Neural cell (in vitro differentiated cells): ENCODE data around the gene MME.

ENCODE experiments used
- EP300 ChIP-seq: fragments of 450-650 bp; conservative IDR thresholded peaks from 2 replicates; pipeline ENCODE4 v1.6.1; 2014; ENCODE audit warnings: antibody characterized with exemption, mild to moderate bottlenecking, moderate library complexity; ENCODE audit not compliant: poor library complexity, severe bottlenecking
- TAF1 ChIP-seq: IDR thresholded peaks from 2 replicates; pipeline ENCODE4 v1.6.1; 2012; ENCODE audit warnings: low read depth
- TF ChIP-seq, protein P1 (sequence below): IDR thresholded peaks from 2 replicates; pipeline ENCODE4 v1.6.1; 2012; ENCODE audit warnings: borderline replicate concordance
- TF ChIP-seq, protein P2 (sequence below): fragments of 450-650 bp; IDR thresholded peaks from 2 replicates; pipeline ENCODE4 v1.5.1; 2014; ENCODE audit warnings: antibody characterized with exemption, mild to moderate bottlenecking, moderate library complexity; ENCODE audit not compliant: poor library complexity, severe bottlenecking

DNA sequence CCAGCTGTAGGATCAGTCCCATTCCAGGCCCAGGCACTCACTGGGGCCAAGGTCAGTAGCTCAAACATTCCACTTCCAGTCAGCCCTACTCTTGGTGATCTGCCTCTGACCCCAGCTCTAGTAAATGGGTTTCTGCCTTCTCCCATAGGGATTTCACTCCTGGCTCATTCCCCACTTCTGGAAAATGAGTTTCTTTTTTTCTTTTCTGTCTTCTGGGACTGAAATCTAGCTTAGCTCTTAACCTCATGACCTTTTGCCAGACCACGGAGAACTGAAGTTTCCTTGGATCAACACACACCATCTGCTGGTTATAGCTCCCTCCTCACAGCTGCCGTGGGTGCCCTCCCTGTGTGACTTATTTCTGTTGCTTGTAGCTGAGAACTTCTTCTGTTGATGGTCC is 21.3 kb downstream of the MME start:
- TF ChIP-seq, protein P1, sequence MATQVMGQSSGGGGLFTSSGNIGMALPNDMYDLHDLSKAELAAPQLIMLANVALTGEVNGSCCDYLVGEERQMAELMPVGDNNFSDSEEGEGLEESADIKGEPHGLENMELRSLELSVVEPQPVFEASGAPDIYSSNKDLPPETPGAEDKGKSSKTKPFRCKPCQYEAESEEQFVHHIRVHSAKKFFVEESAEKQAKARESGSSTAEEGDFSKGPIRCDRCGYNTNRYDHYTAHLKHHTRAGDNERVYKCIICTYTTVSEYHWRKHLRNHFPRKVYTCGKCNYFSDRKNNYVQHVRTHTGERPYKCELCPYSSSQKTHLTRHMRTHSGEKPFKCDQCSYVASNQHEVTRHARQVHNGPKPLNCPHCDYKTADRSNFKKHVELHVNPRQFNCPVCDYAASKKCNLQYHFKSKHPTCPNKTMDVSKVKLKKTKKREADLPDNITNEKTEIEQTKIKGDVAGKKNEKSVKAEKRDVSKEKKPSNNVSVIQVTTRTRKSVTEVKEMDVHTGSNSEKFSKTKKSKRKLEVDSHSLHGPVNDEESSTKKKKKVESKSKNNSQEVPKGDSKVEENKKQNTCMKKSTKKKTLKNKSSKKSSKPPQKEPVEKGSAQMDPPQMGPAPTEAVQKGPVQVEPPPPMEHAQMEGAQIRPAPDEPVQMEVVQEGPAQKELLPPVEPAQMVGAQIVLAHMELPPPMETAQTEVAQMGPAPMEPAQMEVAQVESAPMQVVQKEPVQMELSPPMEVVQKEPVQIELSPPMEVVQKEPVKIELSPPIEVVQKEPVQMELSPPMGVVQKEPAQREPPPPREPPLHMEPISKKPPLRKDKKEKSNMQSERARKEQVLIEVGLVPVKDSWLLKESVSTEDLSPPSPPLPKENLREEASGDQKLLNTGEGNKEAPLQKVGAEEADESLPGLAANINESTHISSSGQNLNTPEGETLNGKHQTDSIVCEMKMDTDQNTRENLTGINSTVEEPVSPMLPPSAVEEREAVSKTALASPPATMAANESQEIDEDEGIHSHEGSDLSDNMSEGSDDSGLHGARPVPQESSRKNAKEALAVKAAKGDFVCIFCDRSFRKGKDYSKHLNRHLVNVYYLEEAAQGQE, result no peak
- TF ChIP-seq EP300 (no peak), TAF1 (no peak)
- TF ChIP-seq, protein P2, sequence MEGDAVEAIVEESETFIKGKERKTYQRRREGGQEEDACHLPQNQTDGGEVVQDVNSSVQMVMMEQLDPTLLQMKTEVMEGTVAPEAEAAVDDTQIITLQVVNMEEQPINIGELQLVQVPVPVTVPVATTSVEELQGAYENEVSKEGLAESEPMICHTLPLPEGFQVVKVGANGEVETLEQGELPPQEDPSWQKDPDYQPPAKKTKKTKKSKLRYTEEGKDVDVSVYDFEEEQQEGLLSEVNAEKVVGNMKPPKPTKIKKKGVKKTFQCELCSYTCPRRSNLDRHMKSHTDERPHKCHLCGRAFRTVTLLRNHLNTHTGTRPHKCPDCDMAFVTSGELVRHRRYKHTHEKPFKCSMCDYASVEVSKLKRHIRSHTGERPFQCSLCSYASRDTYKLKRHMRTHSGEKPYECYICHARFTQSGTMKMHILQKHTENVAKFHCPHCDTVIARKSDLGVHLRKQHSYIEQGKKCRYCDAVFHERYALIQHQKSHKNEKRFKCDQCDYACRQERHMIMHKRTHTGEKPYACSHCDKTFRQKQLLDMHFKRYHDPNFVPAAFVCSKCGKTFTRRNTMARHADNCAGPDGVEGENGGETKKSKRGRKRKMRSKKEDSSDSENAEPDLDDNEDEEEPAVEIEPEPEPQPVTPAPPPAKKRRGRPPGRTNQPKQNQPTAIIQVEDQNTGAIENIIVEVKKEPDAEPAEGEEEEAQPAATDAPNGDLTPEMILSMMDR, result no peak
